Fibroblast of lung (primary cell): ENCODE results near the gene RGS17. TPM values are rescaled to one million over a fixed set of nuclear protein-coding genes. Genes with fewer than 3 reads are reported as not detected.
A peak's percentile ranks its signal among the peaks of the same experiment; 100 is the strongest.

Experiments used
- DNase-seq, 2 donors: peaks; one replicate each; pipeline versions ENCODE4 v3.0.0 to v3.0.0-alpha.2; 2010; ENCODE audit warnings: low read depth in 2 of 2
- H2AFZ ChIP-seq: 2 replicates; pipeline ENCODE4 v1.5.1; 2012; ENCODE audit warnings: low read length, control low read depth, inconsistent platforms
- H3K27ac ChIP-seq: 2 replicates; pipeline ENCODE4 v1.5.1; 2011; ENCODE audit warnings: low read length, control low read depth; ENCODE audit not compliant: insufficient read depth
- H3K27me3 ChIP-seq: 2 replicates; pipeline ENCODE4 v1.5.1; 2011; ENCODE audit warnings: mild to moderate bottlenecking, low read length; ENCODE audit not compliant: control insufficient read depth, insufficient read depth
- H3K36me3 ChIP-seq: 2 replicates; pipeline ENCODE4 v1.5.1; 2011; ENCODE audit warnings: low read length; ENCODE audit not compliant: control insufficient read depth, insufficient read depth
- H3K4me1 ChIP-seq: 2 replicates; pipeline ENCODE4 v1.5.1; 2011; ENCODE audit warnings: low read length; ENCODE audit not compliant: control insufficient read depth, insufficient read depth; ENCODE audit errors: extremely low read depth
- H3K4me2 ChIP-seq: 2 replicates; pipeline ENCODE4 v1.5.1; 2011; ENCODE audit warnings: low read length, control low read depth; ENCODE audit not compliant: insufficient read depth; ENCODE audit errors: extremely low read depth
- H3K4me3 ChIP-seq, 4 experiments: fragments of 200-600 bp in 1 of 4; sonication (generic) in 1 of 4; replicated peaks in 1 of 4; 2 replicates each; pipeline ENCODE4 v1.5.1; 2011 to 2016; ENCODE audit warnings: low read length in 4 of 4, low read depth in 3 of 4, mild to moderate bottlenecking in 3 of 4, control low read depth in 2 of 4, inconsistent platforms in 1 of 4, mixed read lengths in 1 of 4; ENCODE audit not compliant: insufficient read depth in 1 of 4; ENCODE audit errors: control extremely low read depth in 1 of 4
- H3K79me2 ChIP-seq: 2 replicates; pipeline ENCODE4 v1.5.1; 2012; ENCODE audit warnings: mild to moderate bottlenecking, low read length, inconsistent platforms; ENCODE audit not compliant: control insufficient read depth, insufficient read depth
- H3K9ac ChIP-seq: 2 replicates; pipeline ENCODE4 v1.5.1; 2011; ENCODE audit warnings: mild to moderate bottlenecking, low read length, control low read depth; ENCODE audit not compliant: insufficient read depth
- H3K9me3 ChIP-seq: 2 replicates; pipeline ENCODE4 v1.5.1; 2012; ENCODE audit warnings: low read depth, low read length; ENCODE audit not compliant: control insufficient read depth, insufficient read depth
- H4K20me1 ChIP-seq: 2 replicates; pipeline ENCODE4 v1.5.1; 2011; ENCODE audit warnings: low read length; ENCODE audit not compliant: control insufficient read depth, insufficient read depth; ENCODE audit errors: extremely low read depth
- CTCF ChIP-seq, 2 donors: IDR thresholded peaks in 1 of 2; conservative IDR thresholded peaks in 1 of 2; 1 replicate in 1 of 2; 2 replicates in 1 of 2; pipeline ENCODE4 v1.5.1; 2011 to 2012; ENCODE audit warnings: low read length in 2 of 2, control low read depth in 1 of 2, inconsistent platforms in 1 of 2, low read depth in 1 of 2, mild to moderate bottlenecking in 1 of 2
- EZH2 ChIP-seq: IDR thresholded peaks from 2 replicates; pipeline ENCODE4 v1.5.1; 2012; ENCODE audit warnings: low read length, control low read depth, mild to moderate bottlenecking; ENCODE audit errors: missing control alignments
- polyA plus RNA-seq, 2 donors: library from polyadenylated mRNA; depleted of rRNA in 1 of 2; stranded (reverse) in 1 of 2; unstranded in 1 of 2; fragments of >200 nt; gene quantifications; 2 replicates each; pipeline ENCODE4 v1.2.1, GENCODE V29; 2011 to 2012; ENCODE audit warnings: missing spikeins in 1 of 2
- total RNA-seq: library from RNA; depleted of rRNA; stranded (reverse); fragments of >200 nt; gene quantifications from 2 replicates; pipeline ENCODE4 v1.2.1, GENCODE V29; 2014

The RGS17 gene
- total and polyA plus RNA-seq, 2 donors (not counting 1 experiment from before 2014, with no cell fraction given): 2.1 to 10.2 TPM

DNA sequence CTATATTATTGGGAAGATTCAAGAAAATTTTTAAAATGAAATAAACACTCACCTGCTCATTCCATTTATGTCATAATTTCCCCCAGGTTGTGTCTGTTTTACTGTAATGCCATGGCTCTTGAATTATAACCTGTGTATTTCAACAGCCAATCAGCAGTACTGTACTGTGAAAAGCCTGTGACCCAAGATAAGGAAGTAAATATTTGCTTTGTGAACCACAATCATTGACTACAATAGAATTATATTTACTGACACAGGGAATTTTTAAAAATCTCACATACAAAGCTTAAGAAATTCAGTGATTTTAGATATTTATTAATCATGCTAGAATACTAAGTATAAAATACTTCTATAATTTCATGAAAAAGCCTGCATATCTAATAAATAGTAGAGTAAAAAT lies 6.0 kb downstream of the RGS17 start:
- no peak overlapping the region for H3K4me3 ChIP-seq
- no peak for DNase-seq
- H3K4me1 ChIP-seq: no peaks in the 10 kb centered on the region
- peaks cover 28% of the 10 kb centered on the region for H3K79me2 ChIP-seq
- H3K27ac ChIP-seq: no peak overlapping the region
- H3K27me3 ChIP-seq: no peaks in the 10 kb centered on the region
- H3K9ac ChIP-seq: no peak overlapping the region
- TF ChIP-seq EZH2 (no peak), CTCF (conservative IDR thresholded peaks at IDR 0.05 in 1 of 2, IDR thresholded peaks at IDR 0.05 in 1 of 2; ENCODE audit: low read depth in 1 of 2, low read length in 2 of 2) (no peak)
- H3K4me2 ChIP-seq: no peak overlapping the region
- H3K36me3 ChIP-seq: no peaks in the 10 kb centered on the region
- H3K9me3 ChIP-seq: no peaks in the 10 kb centered on the region
- no peaks in the 10 kb centered on the region for H4K20me1 ChIP-seq
- H2AFZ ChIP-seq: no peak overlapping the region

GRCh38 chr6:153123801-153124200 lies 7.3 kb downstream of the RGS17 start:
- Histone ChIP-seq H4K20me1 (no peaks in the 10 kb centered on the region), H3K9ac (no peak overlapping the region), H3K4me2 (no peak overlapping the region), H3K9me3 (no peaks in the 10 kb centered on the region), H3K4me3 (no peak overlapping the region), H3K79me2 (peaks cover 16% of the 10 kb centered on the region), H3K27me3 (no peaks in the 10 kb centered on the region), H3K36me3 (no peaks in the 10 kb centered on the region), H3K27ac (no peak overlapping the region), H2AFZ (no peak overlapping the region), H3K4me1 (peaks cover 4% of the 10 kb centered on the region)
- no peak for DNase-seq
- TF ChIP-seq CTCF (conservative IDR thresholded peaks at IDR 0.05 in 1 of 2, IDR thresholded peaks at IDR 0.05 in 1 of 2; ENCODE audit: low read depth in 1 of 2, low read length in 2 of 2) (no peak), EZH2 (no peak)

DNA sequence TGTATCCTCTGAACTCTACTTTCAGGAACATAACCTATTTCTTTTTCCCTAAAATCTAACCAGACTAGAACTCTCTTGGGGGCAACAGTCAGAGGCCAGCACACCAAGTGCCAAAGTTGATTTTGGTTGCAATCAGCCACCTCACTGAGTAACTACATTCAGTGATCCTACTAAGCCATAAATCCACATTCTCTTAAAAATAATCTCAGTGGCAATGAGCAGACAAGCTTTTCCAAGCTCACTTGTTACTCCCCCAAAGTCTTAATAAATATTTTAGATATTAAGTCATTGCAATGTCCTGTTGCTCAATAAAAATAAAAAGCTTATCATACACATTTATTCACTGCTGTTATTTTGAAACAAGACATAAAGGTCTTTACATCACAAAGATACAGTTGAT lies 9.8 kb downstream of the RGS17 start:
- Histone ChIP-seq H2AFZ (no peak overlapping the region), H3K27ac (no peak overlapping the region), H3K9me3 (no peaks in the 10 kb centered on the region), H3K9ac (no peak overlapping the region), H3K79me2 (peaks cover 3% of the 10 kb centered on the region), H3K4me2 (no peak overlapping the region), H3K4me1 (peaks cover 9% of the 10 kb centered on the region), H3K36me3 (no peaks in the 10 kb centered on the region), H3K27me3 (no peaks in the 10 kb centered on the region), H3K4me3 (no peak overlapping the region), H4K20me1 (no peaks in the 10 kb centered on the region)
- peak in 1 of 2 donors; percentile 4 for DNase-seq
- TF ChIP-seq CTCF (conservative IDR thresholded peaks at IDR 0.05 in 1 of 2, IDR thresholded peaks at IDR 0.05 in 1 of 2; ENCODE audit: low read depth in 1 of 2, low read length in 2 of 2) (no peak), EZH2 (no peak)
